HepG2 (cell line): ENCODE results near the gene SIRT7. TPM values are rescaled to one million over a fixed set of nuclear protein-coding genes. Genes with fewer than 3 reads are reported as not detected.

Experiments
- ARNTL ChIP-seq: sonication (generic); formaldehyde crosslinking; IDR thresholded peaks from 2 replicates; pipeline ENCODE4 v1.4.0; 2020; ENCODE audit warnings: mild to moderate bottlenecking, missing genetic modification reagents
- CEBPZ ChIP-seq: IDR thresholded peaks from 2 replicates; pipeline ENCODE4 v1.6.1; 2012; ENCODE audit warnings: low read length, improper control_type of control experiment
- HMGXB3 ChIP-seq: sonication (generic); formaldehyde crosslinking; IDR thresholded peaks from 2 replicates; pipeline ENCODE4 v1.4.0; 2020; ENCODE audit warnings: missing genetic modification reagents, borderline replicate concordance
- ISX ChIP-seq: sonication (generic); formaldehyde crosslinking; conservative IDR thresholded peaks from 2 replicates; pipeline ENCODE4 v1.5.0; 2020; ENCODE audit warnings: missing genetic modification reagents
- JDP2 ChIP-seq: sonication (generic); formaldehyde crosslinking; IDR thresholded peaks from 2 replicates; pipeline ENCODE4 v1.8.1; 2022; ENCODE audit warnings: missing genetic modification reagents, borderline replicate concordance
- KDM4B ChIP-seq: sonication (generic); formaldehyde crosslinking; IDR thresholded peaks from 2 replicates; pipeline ENCODE4 v1.4.0; 2020; ENCODE audit warnings: missing genetic modification reagents
- MED8 ChIP-seq: sonication (generic); formaldehyde crosslinking; IDR thresholded peaks from 2 replicates; pipeline ENCODE4 v1.8.1; 2023; ENCODE audit warnings: mild to moderate bottlenecking, missing genetic modification reagents; ENCODE audit not compliant: insufficient replicate concordance
- PBX3 ChIP-seq: sonication (generic); formaldehyde crosslinking; IDR thresholded peaks from 2 replicates; pipeline ENCODE4 v1.8.1; 2023; ENCODE audit warnings: missing genetic modification reagents, inconsistent platforms, borderline replicate concordance
- POLR2A ChIP-seq, 2 experiments: IDR thresholded peaks; 2 replicates each; pipeline ENCODE4 v1.6.1; 2011; ENCODE audit warnings: low read depth in 2 of 2, low read length in 2 of 2, mild to moderate bottlenecking in 1 of 2, moderate library complexity in 1 of 2; ENCODE audit not compliant: insufficient read depth in 1 of 2
- RBM22 ChIP-seq: fragments of 200-400 bp; formaldehyde crosslinking; optimal IDR thresholded peaks from 2 replicates; pipeline ENCODE3; 2017; ENCODE audit warnings: mild to moderate bottlenecking, low read length, moderate library complexity
- SP5 ChIP-seq: IDR thresholded peaks from 2 replicates; pipeline ENCODE4 v1.6.1; 2016; ENCODE audit warnings: low read depth, borderline replicate concordance
- YEATS2 ChIP-seq: sonication (generic); formaldehyde crosslinking; IDR thresholded peaks from 2 replicates; pipeline ENCODE4 v1.4.0; 2020; ENCODE audit warnings: missing genetic modification reagents, borderline replicate concordance
- ZFP62 ChIP-seq: sonication (generic); formaldehyde crosslinking; IDR thresholded peaks from 2 replicates; pipeline ENCODE4 v1.4.0; 2020; ENCODE audit warnings: missing genetic modification reagents
- ZNF10 ChIP-seq: sonication (generic); formaldehyde crosslinking; IDR thresholded peaks from 2 replicates; pipeline ENCODE4 v1.4.0; 2020; ENCODE audit warnings: mild to moderate bottlenecking, low read depth, missing genetic modification reagents, borderline replicate concordance
- ZNF138 ChIP-seq: sonication (generic); formaldehyde crosslinking; IDR thresholded peaks from 2 replicates; pipeline ENCODE4 v1.5.0; 2020; ENCODE audit warnings: mild to moderate bottlenecking, low read depth, missing genetic modification reagents
- ZNF589 ChIP-seq: sonication (generic); formaldehyde crosslinking; conservative IDR thresholded peaks from 2 replicates; pipeline ENCODE4 v1.8.0; 2022; ENCODE audit warnings: mild to moderate bottlenecking, moderate library complexity, missing genetic modification reagents
- ZNF619 ChIP-seq: sonication (generic); formaldehyde crosslinking; IDR thresholded peaks from 2 replicates; pipeline ENCODE4 v1.4.0; 2020; ENCODE audit warnings: mild to moderate bottlenecking, missing genetic modification reagents
- ZNF784 ChIP-seq: sonication (generic); formaldehyde crosslinking; IDR thresholded peaks from 2 replicates; pipeline ENCODE4 v1.5.1; 2020; ENCODE audit warnings: missing genetic modification reagents, mild to moderate bottlenecking, borderline replicate concordance
- ZNF788 ChIP-seq: sonication (generic); formaldehyde crosslinking; IDR thresholded peaks from 2 replicates; pipeline ENCODE4 v1.5.0; 2020; ENCODE audit warnings: mild to moderate bottlenecking, missing genetic modification reagents, borderline replicate concordance
- polyA plus RNA-seq, 8 experiments: library from polyadenylated mRNA; depleted of rRNA in 3 of 8; stranded (reverse) in 7 of 8; unstranded in 1 of 8; fragments of >200 nt; fragmentation: Illumina TruSeq in 4 of 8; extraction: Trizol in 4 of 8; gene quantifications; 2 replicates each; pipeline versions ENCODE4 v1.2.1 to v1.2.3, GENCODE V29; 2011 to 2016; ENCODE audit warnings: low read depth in 4 of 8, missing spikeins in 1 of 8, mixed read lengths in 1 of 8; ENCODE audit not compliant: insufficient read depth in 1 of 8
- total RNA-seq, 5 experiments: library from RNA; depleted of rRNA; stranded (reverse); fragments of >200 nt; fragmentation: Illumina TruSeq; extraction: Trizol; gene quantifications; 2 replicates each; pipeline ENCODE4 v1.2.3, GENCODE V29; 2016; ENCODE audit warnings: low read depth in 1 of 5

SIRT7 gene
- total and polyA plus RNA-seq, 2 of the 13 experiments (the other 11 are each of a cell fraction or from before 2014, with no cell fraction given): 8.3 to 24.8 TPM

GRCh38 chr17:81961521-81962498, 43.8 kb upstream of the SIRT7 start (continued):
- TF ChIP-seq ARNTL (CRISPR knock-in tag) (no peak), ZNF788 (CRISPR knock-in tag) (no peak), CEBPZ (no peak), ZNF589 (CRISPR knock-in tag) (no peak; the same call in 1 of the 2 replicates), ZNF138 (CRISPR knock-in tag) (0 out of 2 replicates have a peak, but pooled peaks have one; percentile 40), HMGXB3 (CRISPR knock-in tag) (no peak), ZNF784 (CRISPR knock-in tag) (no peak), SP5 (CRISPR knock-in tag) (no peak), ZNF10 (CRISPR knock-in tag) (no peak), ZFP62 (CRISPR knock-in tag) (no peak), PBX3 (CRISPR knock-in tag) (no peak), RBM22 (peak; percentile 48), KDM4B (no peak), MED8 (no peak), YEATS2 (no peak), ZNF619 (CRISPR knock-in tag) (no peak), ISX (CRISPR knock-in tag) (no peak), POLR2A (IDR thresholded peaks at IDR 0.05; ENCODE audit: insufficient read depth in 1 of 2, low read depth in 2 of 2, low read length in 2 of 2) (no peak), JDP2 (CRISPR knock-in tag) (no peak)
